ENCODE data around the gene NAB1.
A peak's percentile ranks its signal among the peaks of the same experiment; 100 is the strongest.
"Not testable (repeated sequence)": the region's sequence is repeated elsewhere in the genome, so short reads cannot be mapped to it uniquely, and the experiment has no call there.

The NAB1 gene

DNA sequence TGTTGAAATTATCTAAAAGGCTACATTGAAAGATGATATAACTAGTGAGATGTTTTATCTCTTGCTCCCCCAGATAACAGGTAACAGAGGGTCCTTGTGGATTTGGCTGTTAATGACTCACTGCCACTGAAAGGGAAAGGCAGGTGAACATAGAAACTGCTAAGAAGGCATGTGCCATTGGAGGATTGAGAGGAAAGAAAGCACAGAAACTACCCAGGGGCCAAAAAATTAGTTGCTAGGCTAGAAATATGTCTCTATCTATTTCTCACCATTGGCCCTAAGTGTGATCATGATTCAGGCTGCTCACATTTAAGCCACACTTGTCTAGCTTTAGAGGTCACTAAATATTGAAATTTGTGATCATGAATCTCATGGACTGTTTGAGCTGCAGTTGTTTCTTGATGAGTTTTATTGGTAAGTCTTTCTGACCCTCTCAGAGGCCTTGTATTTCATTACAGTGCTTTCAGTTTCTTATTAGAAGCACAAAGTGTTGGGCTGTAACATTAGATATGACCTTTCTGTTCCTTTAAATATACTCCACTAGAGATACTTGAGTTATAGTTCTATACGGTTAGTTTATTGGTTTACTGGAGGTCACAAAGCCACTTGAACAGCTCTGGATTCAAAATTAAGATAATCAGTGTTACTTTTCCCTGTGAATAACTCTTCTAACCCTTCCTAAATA is 26.2 kb downstream of the NAB1 start:
- no peak for DNase-seq

DNA sequence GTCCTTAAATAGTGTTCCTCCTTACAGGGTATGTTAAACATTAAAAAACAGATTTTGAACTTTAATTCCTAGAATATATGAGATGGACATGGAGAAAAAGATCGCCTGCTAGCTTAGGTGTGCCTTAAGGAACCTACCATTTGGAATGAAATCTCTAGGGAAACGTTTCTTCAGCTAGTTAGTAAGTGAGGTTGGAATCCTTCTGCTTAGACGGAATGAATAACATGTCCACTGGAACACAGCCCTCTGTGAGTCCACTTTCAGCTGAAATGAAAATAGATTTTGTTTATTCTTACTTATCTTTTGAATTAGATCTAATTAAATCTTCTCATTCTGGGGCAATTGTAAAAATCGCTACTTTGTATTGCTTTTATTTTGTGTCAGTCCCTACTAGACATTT is 28.4 kb downstream of the NAB1 start:
- DNase-seq: no peak

DNA sequence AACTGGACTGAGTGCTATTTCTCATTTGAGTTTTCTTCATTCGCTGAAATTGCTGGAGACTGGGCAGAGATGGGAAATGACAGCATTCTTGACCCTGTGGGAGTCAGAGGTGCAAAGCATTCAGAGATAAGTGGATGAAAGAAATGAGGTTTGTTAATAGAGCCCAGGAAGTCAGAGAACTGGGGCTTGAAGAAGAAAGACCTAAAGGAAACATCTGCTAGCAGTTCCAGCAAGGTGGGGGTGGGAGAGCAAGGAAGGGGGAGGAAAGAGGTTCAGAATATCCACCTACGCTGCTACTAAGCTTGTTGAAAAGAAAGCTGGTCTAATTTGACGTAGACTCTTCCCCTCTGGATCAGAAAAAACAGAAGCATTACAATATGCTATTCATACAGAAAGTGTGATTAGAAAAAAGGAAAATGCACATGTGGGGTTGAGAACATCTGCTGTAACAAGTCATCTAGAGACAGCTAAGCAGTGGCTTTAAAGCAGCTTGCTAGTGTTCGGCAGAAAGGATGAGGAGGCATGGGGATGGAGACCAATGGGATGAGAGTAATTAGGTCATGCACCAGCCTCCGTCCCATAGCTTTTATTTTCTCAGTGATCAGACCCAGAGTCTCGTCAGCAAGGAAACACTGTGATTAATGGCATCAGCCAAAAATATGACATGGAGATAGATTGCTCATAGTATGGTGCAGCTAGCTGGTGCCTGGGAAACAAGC is 29.7 kb downstream of the NAB1 start:
- no peak for DNase-seq

DNA sequence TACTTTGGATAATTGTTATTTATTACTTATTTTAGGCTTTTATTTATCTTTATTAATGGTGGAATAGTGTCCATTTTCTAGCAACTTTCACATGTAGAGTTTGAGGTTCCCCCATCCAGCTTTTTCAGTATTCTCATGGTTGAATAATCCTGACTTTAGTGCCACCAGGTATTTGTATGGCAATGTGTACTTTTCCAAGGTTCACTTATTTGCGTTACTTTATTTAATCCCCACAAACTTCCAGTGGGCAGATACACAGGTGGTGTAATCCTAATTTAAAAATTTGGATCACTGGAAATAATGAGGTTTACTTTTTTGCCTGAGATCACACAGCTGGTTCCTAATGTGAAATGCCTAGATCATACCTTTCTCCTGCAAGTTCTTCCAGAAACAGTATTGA is 30.5 kb downstream of the NAB1 start:
- no peak for DNase-seq

DNA sequence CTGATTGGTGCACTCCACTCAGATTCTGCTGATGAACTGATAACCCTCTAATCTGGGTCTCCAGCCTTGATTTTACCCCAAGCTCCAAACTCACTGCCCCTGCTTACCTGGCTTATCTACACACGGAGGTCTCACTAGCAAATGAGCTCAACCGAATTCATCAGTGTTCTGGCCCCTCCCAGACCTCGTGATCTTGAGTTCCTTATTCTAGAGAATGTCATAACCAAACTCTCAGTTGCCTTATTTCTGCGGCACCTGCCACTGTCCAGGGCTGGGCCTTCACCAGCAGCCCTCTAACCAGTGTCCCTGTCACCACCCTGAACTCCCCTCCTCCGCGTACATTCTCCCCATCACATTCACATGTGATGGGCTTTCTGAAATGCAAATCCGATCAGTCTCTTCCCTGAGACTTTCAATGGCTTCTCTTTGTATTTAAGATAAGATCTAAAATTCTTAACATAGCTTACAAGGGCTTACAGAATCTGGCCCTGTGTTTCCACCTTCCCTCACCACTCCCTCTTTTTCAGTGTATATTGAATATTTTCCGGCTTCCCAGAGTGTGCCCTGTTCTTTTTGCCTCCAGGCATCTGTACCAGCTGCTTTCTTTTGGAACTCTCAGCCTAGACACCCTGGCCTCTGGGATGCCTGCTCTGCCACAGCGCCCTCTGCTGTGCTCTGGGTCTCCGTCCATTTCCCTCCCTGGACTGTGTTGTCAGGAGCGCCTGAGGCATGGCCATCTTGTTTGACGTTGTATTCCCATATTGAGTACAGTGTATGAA is 31.1 kb downstream of the NAB1 start:
- DNase-seq: peak; percentile 19

DNA sequence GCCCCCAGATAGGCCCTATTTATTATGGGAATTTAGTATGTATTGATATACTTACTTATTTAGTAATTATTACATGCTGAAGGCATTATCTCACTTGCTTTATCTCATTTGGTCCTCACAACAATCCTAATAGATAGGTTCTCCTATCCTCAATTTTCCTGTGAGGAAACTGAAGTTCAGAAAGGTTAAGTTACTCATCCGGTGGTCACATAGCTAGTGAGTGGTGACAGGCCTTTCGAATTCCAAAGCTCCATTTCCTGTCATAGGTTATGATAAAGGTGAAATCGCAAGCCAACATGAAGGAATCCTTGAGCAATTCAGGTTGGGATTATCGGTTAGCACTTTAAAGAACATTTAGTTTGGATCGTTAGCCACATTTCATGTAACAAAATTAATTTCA is 33.3 kb downstream of the NAB1 start:
- DNase-seq: no peak

DNA sequence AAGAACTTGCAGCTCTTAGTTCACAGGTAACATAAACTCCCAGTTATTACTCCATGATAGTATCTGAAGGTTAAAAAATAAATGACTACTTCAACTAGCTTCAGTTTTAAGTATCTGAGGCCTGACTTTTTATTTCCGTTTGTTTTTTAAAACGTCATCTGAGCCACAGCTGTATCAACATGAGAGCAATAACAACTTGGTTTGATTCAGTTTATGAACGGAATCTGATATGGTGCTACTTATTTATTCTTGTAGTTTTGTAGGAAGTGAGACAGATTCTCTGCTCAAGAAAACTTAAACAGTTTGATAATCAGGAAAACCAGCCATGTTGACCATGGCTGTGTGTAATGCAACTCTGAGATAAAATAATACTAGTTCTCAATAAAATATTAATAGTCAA is 34.9 kb downstream of the NAB1 start:
- no peak for DNase-seq

DNA sequence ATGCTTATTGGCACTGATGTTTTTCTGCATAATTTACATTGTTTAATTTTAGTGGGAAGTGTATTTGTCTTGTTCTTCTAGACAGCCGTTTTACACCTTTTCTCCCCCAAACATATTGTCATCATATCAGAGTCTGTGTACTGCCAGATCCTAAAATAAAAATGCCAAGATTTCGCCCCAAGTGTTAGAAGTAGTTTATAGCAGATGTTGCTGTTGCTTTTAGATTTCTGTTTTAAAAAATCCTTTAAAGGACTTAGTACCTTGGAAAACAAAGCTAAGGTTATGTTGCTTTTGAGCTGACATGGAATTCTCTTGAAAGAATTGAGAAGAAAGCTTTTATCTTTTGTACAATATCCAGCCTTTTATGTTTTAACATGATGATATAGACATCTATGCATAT is 36.0 kb downstream of the NAB1 start:
- no peak for DNase-seq

DNA sequence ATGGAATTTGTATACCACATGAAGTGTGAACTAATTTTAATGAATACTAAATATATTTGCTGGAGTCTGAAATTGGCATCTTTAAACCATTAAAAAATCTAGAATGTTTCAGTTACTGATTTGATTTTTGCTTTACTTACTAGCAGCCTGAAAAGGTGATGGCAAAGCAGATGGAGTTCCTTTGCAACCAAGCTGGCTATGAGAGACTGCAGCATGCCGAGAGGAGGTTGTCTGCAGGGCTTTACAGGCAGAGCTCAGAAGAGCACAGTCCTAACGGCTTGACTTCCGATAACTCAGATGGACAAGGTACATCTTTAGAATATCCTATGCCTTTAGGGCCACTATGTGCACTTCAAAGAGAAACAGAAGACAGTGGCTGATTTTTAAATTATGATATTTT is 36.5 kb downstream of the NAB1 start:
- DNase-seq: no peak

DNA sequence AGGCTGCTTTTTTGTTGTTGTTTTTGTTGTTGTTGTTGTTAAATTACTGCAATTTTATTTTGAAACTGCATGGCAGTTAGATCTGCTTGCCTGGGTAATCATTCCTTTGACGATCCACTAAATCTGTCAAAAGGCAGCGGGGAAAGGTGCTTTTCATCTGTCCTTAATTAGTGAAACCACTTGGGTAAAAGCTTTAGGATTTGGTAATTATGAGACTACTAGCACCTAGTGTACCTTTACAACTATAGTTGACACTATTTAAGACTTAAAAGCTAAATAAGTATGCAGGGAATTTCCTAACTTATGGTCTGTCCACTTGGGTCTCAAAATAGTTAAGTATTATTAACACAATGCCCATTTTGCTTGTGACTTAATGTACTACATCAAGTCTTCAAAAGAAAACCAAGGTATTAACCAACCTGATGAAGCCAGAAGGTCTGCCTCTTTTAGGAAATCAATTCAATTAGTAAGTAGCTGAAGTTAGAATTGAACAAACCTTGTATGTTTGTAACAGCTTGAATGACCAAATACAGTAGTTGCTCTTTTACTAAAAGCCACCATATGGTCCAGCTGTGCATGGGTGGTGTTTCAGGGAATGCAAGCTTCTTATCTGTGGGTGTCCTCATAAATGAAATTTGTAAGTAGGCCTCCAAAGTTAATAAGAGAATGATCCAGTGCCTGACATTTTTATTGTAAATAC is 44.8 kb downstream of the NAB1 start:
- DNase-seq: no peak

DNA sequence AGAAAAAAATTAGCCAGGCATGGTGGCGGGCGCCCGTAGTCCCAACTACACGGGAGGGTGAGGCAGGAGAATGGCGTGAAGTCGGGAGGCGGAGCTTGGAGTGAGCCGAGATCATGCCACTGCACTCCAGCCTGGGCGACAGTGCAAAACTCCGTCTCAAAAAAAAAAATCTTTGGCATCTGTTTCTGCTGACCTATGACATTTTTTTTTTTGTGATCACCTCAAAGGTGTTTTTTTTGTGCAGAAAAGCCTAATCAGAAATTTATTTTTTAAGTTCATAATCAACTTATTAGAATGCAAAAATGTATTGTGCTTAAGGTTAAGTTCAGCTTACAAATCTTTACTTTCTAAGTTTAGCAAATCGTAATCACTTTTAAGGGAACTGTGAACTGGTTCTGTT is 45.6 kb downstream of the NAB1 start:
- no peak for DNase-seq

DNA sequence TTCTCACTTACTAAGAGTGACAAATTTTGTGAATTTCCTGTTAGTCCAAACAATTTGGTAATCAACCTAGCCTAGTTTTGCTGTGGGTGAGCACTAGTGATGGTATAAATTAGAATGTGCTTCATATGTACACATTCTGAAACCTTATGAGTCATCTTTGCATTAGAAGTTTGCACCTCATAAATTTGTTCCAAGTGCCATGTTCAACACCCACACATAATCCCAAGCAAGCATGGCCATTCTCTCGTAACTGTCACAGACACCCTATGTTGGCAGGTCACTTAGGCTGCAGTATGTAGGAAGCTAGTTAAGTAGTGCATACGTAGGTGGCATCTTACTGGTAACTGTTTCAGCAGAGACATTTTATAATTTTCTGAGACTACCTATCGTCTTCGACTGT is 46.9 kb downstream of the NAB1 start:
- no peak for DNase-seq

DNA sequence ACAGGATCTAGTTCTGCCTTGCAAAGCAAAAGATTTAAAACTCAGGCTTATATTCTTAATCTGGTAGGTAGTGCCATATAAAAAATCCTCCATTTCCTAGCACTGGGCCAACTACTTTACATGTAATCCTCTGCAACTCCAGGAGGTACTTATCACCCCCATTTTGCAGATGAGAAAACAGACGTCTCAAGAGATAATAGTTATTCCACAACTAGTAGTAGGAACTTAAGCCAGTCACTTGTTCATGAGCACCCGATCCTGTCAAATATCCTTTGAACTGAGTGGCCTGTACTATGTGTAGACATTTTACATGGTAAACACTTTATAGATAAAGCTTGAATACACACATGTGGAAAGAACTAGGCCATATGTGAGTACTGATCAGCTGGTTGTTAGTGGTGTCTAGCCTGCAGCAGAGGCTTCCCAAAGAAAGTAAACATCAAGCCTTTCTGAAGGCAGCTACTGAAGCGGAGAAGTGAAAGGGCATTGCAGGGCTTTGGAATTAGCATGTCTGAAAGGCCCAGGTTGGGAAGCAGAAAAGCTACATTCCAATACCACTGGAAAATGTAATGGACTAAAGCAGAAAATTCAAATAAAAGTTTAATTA is 48.0 kb downstream of the NAB1 start:
- DNase-seq: peak; percentile 4

DNA sequence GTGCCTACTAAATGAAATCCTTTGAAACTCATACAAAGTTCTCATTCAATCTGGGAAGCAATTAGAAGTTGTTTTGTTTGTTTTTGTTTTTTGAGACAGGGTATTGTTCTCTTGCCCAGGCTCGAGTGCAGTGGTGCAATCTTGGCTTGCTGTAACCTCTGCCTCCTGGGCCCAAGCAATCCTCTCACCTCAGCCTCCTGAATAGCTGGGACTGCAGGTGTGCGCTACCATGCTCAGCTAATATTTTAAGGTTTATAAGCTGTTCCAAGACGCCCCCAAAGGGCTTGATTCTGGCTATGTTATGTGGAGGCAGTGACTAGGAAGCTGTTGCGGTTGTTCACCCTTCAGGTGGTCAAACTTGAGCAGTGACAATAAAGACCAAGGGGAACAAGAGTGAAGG is 48.5 kb downstream of the NAB1 start:
- DNase-seq: no peak

DNA sequence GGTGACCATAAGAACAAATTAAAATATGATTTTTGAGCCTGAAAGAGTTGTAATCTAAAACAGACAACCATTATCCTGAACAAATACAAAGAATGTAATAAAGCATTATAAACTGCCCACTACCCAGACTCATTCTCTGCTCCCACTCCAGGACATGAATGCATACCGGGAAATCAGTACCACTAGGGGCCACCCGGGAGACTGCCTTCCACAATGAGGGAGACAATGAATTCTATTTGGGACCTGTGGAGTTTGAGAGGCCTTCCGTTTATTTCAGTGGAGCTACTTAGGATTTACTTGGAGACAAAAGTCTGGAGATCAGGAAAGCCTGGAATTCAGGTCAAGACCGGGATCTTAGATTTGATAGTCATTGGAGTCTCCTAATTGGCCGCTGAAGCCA is 50.0 kb downstream of the NAB1 start:
- DNase-seq: no peak

DNA sequence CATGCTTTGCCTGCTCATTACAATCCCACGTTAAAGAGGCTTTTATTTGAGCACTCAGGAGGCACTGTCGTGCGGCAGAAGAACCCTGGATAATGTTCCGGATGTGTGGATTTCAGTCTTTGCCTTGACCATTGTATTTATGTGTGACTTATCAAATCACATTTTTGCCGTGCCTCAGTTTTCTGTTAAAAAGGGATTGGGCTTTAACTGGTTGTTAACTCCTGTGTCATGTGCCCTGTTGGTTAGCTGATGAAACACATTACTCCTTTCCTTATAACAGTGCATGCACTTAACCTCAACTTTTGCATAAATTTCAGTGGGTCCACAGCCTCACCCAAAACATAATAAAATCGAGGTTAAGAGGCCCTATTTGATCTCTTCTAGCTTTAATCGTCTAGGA is 52.7 kb downstream of the NAB1 start:
- DNase-seq: no peak

DNA sequence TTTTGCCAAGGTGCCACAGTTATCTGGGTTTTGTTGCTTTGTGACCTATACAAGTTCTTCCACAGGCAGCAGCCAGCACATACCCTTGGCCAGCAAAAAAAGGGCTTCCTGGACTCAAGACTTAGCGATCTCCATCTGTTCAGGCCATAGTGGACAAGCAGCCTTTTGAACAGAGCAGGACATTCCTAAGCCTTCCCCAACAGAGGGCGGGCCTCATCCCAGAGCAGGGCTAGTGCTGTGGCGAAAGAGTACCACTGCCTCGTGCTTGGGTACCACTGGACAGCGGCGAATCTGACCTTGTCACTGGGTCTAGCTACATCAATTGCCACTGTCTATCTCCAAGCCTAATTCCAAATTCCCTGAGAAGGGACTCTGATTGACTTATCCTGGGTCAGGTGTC is 56.4 kb downstream of the NAB1 start:
- DNase-seq: no peak

DNA sequence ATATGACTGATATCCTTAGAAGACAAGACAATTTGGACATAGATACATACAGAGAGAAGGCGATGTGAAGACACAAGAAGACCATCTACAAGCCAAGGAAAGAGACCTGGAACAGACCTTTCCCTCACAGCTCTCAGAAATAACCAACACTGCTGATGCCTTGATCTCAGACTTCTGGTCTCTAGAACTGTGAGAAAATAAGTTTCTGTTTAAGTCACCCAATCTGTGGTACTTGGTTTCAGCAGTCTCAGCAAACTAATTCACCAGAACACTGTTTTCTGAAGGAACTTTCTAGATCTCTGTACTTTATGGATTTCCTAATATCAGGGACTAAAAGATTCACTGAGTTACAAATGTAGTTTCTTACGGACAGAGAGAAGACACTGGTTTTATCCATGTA is 58.8 kb downstream of the NAB1 start:
- DNase-seq: no peak

DNA sequence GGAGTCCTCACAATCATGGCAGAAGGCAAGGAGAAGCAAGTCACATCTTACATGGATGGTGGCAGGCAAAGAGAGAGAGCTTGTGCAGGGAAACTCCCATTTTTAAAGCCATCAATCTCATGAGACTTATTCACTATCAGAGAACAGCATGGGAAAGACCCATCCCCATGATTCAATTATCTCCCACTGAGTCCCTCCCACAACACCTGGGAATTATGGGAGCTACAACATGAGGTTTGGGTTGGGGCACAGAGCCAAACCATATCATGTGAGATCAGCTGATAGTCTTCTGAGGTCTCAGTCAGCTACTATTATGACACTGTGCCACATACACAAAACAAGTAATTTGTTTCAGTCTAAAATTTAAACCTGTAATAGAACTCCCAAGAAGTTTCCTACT is 59.8 kb downstream of the NAB1 start:
- DNase-seq: not testable (repeated sequence)

DNA sequence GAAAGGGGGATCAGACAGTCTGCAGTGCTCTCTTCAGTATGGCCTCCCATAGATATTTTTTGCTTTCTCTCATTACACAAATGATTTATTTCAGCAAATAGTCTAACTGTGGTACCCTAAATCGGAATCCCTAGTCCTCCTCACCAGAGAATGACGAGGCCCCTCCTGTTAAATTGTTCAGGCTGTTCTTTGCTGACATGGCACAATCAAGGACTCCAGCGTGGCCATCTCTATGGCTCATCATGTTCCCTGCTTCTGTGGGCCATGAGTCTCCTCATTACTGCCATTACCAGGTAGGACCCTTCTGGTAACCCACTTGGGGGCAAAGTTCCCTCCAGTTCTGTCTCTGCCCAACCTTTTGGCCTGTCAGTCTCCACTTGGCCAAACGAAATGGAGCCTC is 62.2 kb downstream of the NAB1 start:
- no peak for DNase-seq

DNA sequence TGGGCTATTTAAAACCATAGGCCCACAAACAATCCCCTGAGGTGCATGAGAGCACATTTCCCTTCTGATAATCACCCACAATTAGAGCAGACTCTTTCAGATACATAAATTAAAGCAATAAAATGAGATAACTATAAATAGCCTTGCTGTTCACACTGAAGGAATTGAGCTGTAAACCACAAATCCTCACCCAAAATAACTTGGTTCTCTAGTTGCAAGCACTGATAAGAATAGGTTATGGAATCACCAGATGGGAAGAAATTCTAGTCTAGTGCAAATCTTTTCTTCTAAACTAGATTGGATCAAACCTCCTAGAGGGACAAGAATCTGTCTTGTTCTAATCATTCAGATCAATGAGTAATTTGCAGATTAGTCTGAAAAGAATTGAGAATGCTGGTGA is 64.6 kb downstream of the NAB1 start:
- no peak for DNase-seq

DNA sequence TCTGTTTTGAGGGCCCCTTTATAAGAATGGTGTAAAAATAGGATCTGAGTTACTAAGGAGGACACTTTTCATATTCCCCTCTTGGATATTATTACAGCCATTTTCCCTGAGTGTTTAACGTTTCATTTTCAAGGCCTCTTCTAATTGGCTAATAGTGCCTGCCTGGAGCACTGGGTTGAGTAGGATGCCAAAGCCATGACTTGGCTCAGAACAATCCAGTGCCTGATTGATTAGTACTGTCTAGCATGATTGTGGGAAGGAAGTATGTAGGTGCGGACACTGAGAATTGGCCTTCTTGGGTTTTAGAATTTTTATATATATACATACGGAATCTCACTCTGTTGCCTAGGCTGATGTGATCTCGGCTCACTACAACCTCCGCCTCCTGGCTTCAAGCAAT is 66.1 kb downstream of the NAB1 start:
- DNase-seq: no peak

DNA sequence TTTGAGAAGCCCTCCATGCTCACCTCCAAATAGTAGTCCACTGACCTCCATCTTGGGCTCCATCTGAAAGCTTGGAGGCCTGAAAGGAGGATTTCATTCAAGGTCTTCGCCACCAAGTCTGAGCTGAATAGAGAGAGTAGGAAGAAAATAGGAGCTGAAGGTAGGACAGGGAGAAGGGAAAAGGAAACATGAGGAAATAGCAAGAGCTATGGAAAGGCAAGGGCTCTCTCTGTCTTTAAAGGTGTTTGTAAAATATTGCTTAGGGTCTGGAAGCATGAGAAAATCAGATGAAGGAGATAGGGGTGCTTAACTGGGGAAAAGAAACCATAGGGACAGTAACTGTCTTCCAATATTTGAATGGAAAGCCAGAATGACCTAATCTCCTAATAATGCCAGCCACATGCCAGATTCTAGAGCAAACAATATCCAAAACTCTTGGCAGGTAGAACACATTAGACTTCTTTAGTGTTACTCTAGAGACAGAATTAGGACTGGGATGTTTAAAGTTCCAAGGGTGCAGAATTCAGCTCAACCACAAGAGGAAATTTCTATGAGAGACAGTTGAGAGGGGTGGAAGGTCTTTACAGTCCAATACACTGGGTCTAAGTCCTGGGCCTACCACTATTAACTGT is 67.4 kb downstream of the NAB1 start:
- DNase-seq: no peak

Measured in NCI-H345 (cell line).